GM12874 (cell line): ENCODE measurements around the gene PCYOX1L.

Experiments
- CTCF ChIP-seq: IDR thresholded peaks from 2 replicates; pipeline ENCODE4 v1.5.1; 2011; ENCODE audit warnings: low read depth, mild to moderate bottlenecking, control low read depth, low read length, moderate library complexity; ENCODE audit not compliant: insufficient read depth

The PCYOX1L gene

GRCh38 chr5:149411738-149412519 is 54.1 kb downstream of the PCYOX1L start:
- TF ChIP-seq CTCF, result no peak

GRCh38 chr5:149412783-149413476 is 55.1 kb downstream of the PCYOX1L start:
- no peak for TF ChIP-seq CTCF

- no peak for TF ChIP-seq CTCF
Observed at GRCh38 chr5:149413477-149414210, 55.8 kb downstream of the PCYOX1L start.

- TF ChIP-seq CTCF, result no peak
Observed at GRCh38 chr5:149414405-149415065, 56.7 kb downstream of the PCYOX1L start.

GRCh38 chr5:149415066-149415967 is 57.5 kb downstream of the PCYOX1L start:
- TF ChIP-seq CTCF, result no peak

- no peak for TF ChIP-seq CTCF
Observed at GRCh38 chr5:149416987-149417710, 59.3 kb downstream of the PCYOX1L start.
